ENCODE measurements around the gene NAA16.

DNA sequence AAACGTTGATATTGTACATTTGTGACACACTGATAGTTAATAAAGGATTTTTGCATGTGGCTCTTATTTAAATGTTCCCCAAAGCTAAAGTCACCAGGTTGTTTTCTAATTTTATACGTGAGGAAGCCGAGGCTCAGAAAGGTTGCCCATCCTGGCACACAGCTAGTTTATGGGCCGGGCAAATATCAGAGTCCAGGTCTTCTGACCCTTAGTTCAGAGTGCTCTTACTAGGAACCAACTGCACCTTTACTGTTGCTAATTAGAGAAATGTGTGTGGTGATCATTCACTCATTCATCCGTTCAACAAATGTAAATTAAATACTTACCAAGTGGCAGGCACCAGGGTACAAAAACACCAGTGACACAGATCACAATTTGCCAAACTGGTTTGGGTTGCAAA, 100.0 kb downstream of the NAA16 start:
- TF ChIP-seq, protein P1, sequence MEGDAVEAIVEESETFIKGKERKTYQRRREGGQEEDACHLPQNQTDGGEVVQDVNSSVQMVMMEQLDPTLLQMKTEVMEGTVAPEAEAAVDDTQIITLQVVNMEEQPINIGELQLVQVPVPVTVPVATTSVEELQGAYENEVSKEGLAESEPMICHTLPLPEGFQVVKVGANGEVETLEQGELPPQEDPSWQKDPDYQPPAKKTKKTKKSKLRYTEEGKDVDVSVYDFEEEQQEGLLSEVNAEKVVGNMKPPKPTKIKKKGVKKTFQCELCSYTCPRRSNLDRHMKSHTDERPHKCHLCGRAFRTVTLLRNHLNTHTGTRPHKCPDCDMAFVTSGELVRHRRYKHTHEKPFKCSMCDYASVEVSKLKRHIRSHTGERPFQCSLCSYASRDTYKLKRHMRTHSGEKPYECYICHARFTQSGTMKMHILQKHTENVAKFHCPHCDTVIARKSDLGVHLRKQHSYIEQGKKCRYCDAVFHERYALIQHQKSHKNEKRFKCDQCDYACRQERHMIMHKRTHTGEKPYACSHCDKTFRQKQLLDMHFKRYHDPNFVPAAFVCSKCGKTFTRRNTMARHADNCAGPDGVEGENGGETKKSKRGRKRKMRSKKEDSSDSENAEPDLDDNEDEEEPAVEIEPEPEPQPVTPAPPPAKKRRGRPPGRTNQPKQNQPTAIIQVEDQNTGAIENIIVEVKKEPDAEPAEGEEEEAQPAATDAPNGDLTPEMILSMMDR (IDR thresholded peaks at IDR 0.05) = no peak
- TF ChIP-seq EP300 (IDR thresholded peaks at IDR 0.05) (no peak), POLR2A (IDR thresholded peaks at IDR 0.05) (no peak)
